A549 treated with Mapracorat at 1 μM for 4 hours (cell line): ENCODE data around the gene MTFP1. TPM values are rescaled to one million over a fixed set of nuclear protein-coding genes. Genes with fewer than 3 reads are reported as not detected.

Source experiments
- total RNA-seq: library from RNA; stranded (reverse); fragments of 200-300 nt; extraction: Qiagen RNA extraction; gene quantifications from 5 replicates; pipeline ENCODE4 v1.2.3, GENCODE V29; 2022

Gene MTFP1, protein sequence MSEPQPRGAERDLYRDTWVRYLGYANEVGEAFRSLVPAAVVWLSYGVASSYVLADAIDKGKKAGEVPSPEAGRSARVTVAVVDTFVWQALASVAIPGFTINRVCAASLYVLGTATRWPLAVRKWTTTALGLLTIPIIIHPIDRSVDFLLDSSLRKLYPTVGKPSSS
- 59.6 to 71.2 TPM (median 69.2 TPM) in 5 replicates for total RNA-seq

DNA sequence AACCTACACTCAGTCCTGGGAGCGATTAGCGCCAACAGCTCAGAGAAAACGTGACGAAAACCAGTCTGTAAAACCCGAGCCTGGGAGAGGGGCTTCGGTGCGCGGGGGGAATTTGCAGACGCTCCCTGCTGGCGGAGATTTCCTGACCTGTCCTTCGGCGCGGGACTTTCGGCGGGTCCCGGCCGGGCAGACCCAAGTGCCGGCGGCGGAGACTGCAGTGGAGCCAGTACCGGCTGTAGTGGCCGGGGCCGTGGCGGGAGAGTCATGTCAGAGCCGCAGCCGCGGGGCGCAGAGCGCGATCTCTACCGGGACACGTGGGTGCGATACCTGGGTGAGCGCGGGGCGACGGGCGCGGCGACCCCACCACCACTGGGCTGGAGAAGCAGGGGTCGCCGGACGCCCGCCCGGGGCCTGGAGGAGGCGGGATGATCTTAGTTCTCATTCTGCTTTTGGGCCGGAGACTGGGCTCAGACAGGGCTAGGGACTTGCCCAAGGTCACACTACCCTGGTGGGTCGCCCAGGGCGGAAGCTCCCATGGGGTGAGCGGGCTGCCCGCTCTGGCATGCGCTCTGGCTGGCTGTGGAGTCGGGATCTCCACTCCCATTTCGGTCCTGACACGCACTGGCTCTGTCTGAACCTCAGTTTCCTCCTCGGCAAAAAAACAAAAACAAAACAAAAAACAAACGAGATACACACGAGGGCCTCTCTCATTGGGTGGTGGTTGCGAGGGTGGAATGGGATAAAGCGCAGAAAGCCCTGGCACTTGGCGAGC is at the start of gene MTFP1:
TSS of gene MTFP1 (plus strand) at position 153 of the 772 bp plus-strand sequence. CDS start at position 265, 112 bp downstream.

DNA sequence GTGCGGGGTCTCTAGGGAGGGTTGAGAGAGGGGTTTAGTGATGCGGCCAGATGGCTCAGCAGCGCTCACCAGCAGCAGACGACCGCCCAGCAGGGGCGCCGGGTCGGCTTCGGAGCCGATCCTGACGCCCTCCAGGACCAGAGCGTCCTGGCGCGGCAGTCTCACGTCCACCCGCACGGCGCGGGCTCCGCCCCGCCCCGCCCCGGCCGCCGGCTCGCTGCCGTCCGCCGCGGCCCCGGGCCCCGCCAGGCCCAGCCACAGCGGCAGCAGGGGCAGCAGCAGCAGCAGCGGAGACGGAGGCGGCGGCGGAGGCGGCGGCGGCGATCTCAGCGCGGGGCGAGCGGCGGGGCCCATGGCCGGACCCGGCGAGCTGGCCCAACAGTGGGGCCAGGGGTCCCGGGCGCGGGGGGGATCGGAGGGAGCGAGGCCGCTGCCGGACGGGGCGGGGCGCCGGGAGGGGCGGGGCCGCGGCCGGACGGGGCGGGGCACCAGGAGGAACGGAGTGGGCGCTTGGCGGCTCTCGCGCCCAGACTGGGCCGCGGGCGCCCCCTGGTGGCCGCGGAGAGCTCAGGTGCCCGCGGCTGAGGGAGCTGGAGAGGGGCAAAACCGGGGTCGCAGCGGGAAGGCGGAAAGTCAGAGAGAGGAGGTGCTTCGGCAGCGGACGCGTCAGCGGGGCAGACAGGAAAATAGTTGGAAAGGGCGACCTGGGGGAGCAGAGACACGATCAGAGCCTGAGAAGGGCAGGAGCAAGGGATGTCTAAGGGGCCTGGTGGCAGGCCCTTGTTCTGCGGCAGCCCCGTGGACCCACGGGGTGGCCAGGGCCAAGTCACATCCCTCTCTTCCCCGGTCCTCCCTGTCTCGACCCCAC is 38.4 kb upstream of the MTFP1 start, which contains the start of gene RNF215:
TSS of gene RNF215 (minus strand) at position 452 of the 868 bp plus-strand sequence. CDS start at position 354, 98 bp downstream.

DNA sequence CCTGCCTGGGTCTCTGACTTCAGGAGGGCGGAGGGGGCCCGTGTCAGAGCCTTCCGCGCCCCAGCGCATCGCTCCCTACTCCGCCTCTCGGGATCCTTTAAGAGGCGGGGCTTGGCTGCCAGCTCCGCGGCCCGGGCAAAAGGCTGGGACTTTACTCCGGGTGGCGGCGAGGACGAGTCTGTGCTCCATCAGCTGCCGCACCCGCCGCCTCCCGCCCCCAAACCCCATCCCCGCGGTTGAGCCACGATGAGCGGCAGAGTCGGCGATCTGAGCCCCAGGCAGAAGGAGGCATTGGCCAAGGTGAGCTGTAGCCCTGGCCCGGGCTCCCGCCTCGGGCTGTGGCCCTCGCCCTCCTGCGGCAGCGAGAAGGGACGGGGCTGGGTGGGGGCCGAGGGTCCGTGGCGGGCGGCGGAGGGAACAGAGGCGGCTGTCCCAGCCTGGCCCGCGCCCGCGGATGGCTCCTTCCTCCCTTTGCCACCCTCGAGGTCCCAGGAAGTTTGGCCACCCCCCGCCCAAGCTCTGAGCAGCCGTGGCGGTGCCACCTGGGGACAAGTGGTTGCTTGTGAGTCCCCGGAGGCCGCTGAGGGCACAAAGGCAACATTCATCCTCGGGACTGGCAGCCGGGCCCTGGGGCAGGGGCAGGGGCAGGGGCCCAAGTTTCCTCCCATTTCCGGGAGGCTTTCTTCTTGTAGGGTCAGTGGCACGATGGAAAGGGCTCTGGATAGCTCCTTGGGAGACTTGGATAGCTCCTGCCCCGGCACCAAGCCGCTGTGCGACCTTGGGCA is 28.5 kb upstream of the MTFP1 start, which contains the start of gene SEC14L2:
TSS of gene SEC14L2 (plus strand) at position 148 of the 785 bp plus-strand sequence. CDS start at position 247, 99 bp downstream.

DNA sequence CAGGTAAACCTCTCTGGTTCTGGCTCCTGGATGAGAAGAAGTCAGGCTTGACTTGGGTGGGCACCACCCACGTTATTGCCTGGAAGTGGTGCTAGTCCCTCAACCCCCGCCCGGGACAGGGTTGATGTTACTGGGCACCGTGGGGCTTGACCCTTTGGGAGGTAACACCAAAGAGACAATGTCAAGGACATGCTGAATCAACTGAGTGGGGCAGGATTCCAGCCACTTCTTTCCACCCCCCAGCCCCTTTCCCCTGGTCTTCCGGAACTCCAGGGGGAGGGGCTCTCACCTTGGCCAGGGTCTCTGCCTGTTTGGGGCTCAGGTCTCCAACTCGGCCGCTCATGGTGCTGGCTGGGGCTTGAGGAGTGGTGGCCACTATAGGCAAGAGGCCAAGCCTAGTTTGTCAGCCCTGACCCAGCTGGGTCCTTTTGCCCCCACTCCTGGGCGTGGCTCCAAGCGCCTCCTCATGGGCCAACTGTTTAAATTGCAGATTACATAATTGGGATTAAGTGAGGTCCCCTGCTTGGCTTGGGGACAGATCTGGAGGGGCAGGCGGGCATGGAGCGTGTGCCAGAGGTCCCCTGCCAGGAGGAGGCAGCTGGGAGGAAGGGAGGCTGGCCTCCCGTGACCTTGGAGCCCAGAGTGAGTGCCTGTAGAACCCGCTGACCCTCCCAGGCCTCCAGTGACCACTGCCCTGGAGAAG is 46.2 kb downstream of the MTFP1 start, which contains the start of gene SEC14L3:
TSS of gene SEC14L3 (minus strand) at position 402 of the 703 bp plus-strand sequence. CDS start at position 343, 59 bp downstream.

Other genes starting within 250 kb of the MTFP1 start
- gene LIF, start 179.0 kb upstream of the MTFP1 start, total RNA-seq: 20.1 to 35.3 TPM (median 30.0 TPM) in 5 replicates
- gene OSM, start 158.9 kb upstream of the MTFP1 start, total RNA-seq: 0.12 TPM in 1 of 5 replicates, not detected in the others
- gene CASTOR1, start 136.3 kb upstream of the MTFP1 start, total RNA-seq: 3.4 to 7.0 TPM (median 6.0 TPM) in 5 replicates
- gene TBC1D10A, start 98.8 kb upstream of the MTFP1 start, total RNA-seq: 8.2 to 9.8 TPM (median 9.4 TPM) in 5 replicates
- gene SF3A1, start 68.9 kb upstream of the MTFP1 start, total RNA-seq: 45.5 to 66.8 TPM (median 65.0 TPM) in 5 replicates
- gene CCDC157, start 68.8 kb upstream of the MTFP1 start, total RNA-seq: 2.4 to 3.4 TPM (median 3.2 TPM) in 5 replicates
- gene RNF215, start 38.4 kb upstream of the MTFP1 start, total RNA-seq: 16.0 to 23.8 TPM (median 21.7 TPM) in 5 replicates
- 48.2 to 79.6 TPM (median 70.6 TPM) in 5 replicates for gene SEC14L2, start 28.8 kb upstream of the MTFP1 start, total RNA-seq
- not detected in 5 replicates for gene SEC14L3, start 46.2 kb downstream of the MTFP1 start, total RNA-seq
- 4.6 to 6.3 TPM (median 5.8 TPM) in 5 replicates for gene SEC14L4, start 79.9 kb downstream of the MTFP1 start, total RNA-seq
- not detected in 5 replicates for gene SEC14L6, start 121.0 kb downstream of the MTFP1 start, total RNA-seq
- 7.0 to 11.7 TPM (median 11.1 TPM) in 5 replicates for gene GAL3ST1, start 148.9 kb downstream of the MTFP1 start, total RNA-seq
- 101 to 120 TPM (median 108 TPM) in 5 replicates for gene PES1, start 166.1 kb downstream of the MTFP1 start, total RNA-seq
- 4.5 to 5.4 TPM (median 4.9 TPM) in 5 replicates for gene TCN2, start 181.4 kb downstream of the MTFP1 start, total RNA-seq
- gene SLC35E4, start 210.0 kb downstream of the MTFP1 start, total RNA-seq: 5.0 to 7.3 TPM (median 6.2 TPM) in 5 replicates
- 3.3 to 5.4 TPM (median 4.8 TPM) in 5 replicates for gene DUSP18, start 242.1 kb downstream of the MTFP1 start, total RNA-seq